Occipital lobe (tissue), 2 donors: ENCODE data around the gene CPM. TPM values are rescaled to one million over a fixed set of nuclear protein-coding genes. Genes with fewer than 3 reads are reported as not detected.

Experiments
- DNase-seq: peaks from one replicate; lab custom pipeline; 2025; lab: John Stamatoyannopoulos, UW
- total RNA-seq: library from RNA; depleted of rRNA; stranded (reverse); fragments of >200 nt; gene quantifications from one replicate; pipeline ENCODE4 v1.2.3, GENCODE V29; 2014

The CPM gene
- 1.7 TPM for total RNA-seq

GRCh38 chr12:68932961-68933893 is at the start of gene CPM:
Gene CPM (minus strand): TSS chr12:68933171. CDS start chr12:68932837, 334 bp downstream.
- peak; percentile 19 for DNase-seq

- no peak for DNase-seq
Observed at GRCh38 chr12:68981516-68981915, 48.5 kb upstream of the CPM start.

GRCh38 chr12:68980476-68981212 is 47.7 kb upstream of the CPM start:
- DNase-seq, result no peak

- DNase-seq, result no peak
Observed at GRCh38 chr12:68978678-68979077, 45.7 kb upstream of the CPM start.

GRCh38 chr12:68977909-68978610 is 45.1 kb upstream of the CPM start:
- no peak for DNase-seq

GRCh38 chr12:68977335-68977734 is 44.4 kb upstream of the CPM start:
- no peak for DNase-seq

- no peak for DNase-seq
Observed at GRCh38 chr12:68976395-68976841, 43.4 kb upstream of the CPM start.

- DNase-seq, result no peak
Observed at GRCh38 chr12:68975811-68976210, 42.8 kb upstream of the CPM start.

GRCh38 chr12:68972595-68972994 is 39.6 kb upstream of the CPM start:
- no peak for DNase-seq

GRCh38 chr12:68971404-68971803 is 38.4 kb upstream of the CPM start:
- no peak for DNase-seq

- no peak for DNase-seq
Observed at GRCh38 chr12:68970951-68971350, 38.0 kb upstream of the CPM start.

GRCh38 chr12:68970306-68970705 is 37.3 kb upstream of the CPM start:
- DNase-seq, result no peak

GRCh38 chr12:68967046-68967445 is 34.1 kb upstream of the CPM start:
- no peak for DNase-seq

GRCh38 chr12:68963856-68964745 is 31.1 kb upstream of the CPM start:
- no peak for DNase-seq

GRCh38 chr12:68962877-68963855 is 30.2 kb upstream of the CPM start:
- DNase-seq, result no peak

GRCh38 chr12:68959891-68960464 is 27.0 kb upstream of the CPM start:
- no peak for DNase-seq

GRCh38 chr12:68959143-68959858 is 26.3 kb upstream of the CPM start:
- DNase-seq, result no peak

- DNase-seq, result no peak
Observed at GRCh38 chr12:68958322-68958721, 25.4 kb upstream of the CPM start.

- DNase-seq, result no peak
Observed at GRCh38 chr12:68957273-68957672, 24.3 kb upstream of the CPM start.
